HG02571 (cell line): Measurements from ENCODE around the gene TRMT5.
A peak's percentile ranks its signal among the peaks of the same experiment; 100 is the strongest.

Source experiments
- ATAC-seq: cut with Tn5 transposase; IDR thresholded peaks from one replicate; pipeline ENCODE4 v1.9.1; 2021; ENCODE audit warnings: mild to moderate bottlenecking, moderate library complexity; ENCODE audit not compliant: unreplicated experiment

Gene TRMT5

DNA sequence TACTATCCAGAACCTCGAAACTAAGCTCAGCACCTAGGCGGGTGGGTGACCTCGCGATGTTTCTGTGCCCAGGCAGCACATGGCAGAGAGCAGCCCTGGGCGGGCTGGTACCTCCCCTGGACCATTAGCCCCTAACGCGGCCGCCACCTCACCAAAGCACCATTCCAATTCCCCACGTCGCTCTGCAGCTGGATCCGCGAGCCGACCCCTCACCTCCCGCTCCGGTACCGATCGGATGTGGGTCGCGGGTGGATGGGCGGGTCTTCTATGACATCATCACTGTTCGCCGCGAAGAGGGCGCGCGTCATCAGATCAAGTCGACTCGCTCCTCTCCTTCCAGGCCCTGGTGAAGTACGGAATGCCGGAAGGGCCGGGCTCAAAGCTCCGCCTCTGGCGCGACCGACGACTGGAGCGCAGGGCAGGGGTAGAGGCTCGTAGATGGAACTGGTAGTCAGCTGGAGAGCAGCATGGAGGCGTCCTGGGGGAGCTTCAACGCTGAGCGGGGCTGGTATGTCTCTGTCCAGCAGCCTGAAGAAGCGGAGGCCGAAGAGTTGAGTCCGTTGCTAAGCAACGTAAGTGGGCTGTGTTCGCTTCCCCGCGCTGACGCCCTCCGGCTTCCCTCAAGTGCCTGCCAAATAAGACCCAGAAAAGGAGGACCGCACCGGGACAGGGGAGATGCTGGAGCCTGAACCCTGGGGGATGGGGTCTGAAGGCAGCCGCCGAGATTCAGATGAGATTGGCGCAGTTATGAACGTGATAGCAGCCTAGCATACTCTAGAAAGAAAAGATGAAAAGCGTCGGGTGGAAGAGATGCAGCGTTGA lies at the start of gene TRMT5, which contains the start of gene SLC38A6:
TSS of gene TRMT5 (minus strand) at position 269 of the 822 bp plus-strand sequence. CDS start at position 163, 106 bp downstream.
TSS of gene SLC38A6 (plus strand) at position 435 of the 822 bp plus-strand sequence. CDS start at position 468, 33 bp downstream.
- ATAC-seq: peak; percentile 84

- ATAC-seq: no peak
These were observed 45.6 kb upstream of the TRMT5 start for GRCh38 chr14:61026526-61026925.

DNA sequence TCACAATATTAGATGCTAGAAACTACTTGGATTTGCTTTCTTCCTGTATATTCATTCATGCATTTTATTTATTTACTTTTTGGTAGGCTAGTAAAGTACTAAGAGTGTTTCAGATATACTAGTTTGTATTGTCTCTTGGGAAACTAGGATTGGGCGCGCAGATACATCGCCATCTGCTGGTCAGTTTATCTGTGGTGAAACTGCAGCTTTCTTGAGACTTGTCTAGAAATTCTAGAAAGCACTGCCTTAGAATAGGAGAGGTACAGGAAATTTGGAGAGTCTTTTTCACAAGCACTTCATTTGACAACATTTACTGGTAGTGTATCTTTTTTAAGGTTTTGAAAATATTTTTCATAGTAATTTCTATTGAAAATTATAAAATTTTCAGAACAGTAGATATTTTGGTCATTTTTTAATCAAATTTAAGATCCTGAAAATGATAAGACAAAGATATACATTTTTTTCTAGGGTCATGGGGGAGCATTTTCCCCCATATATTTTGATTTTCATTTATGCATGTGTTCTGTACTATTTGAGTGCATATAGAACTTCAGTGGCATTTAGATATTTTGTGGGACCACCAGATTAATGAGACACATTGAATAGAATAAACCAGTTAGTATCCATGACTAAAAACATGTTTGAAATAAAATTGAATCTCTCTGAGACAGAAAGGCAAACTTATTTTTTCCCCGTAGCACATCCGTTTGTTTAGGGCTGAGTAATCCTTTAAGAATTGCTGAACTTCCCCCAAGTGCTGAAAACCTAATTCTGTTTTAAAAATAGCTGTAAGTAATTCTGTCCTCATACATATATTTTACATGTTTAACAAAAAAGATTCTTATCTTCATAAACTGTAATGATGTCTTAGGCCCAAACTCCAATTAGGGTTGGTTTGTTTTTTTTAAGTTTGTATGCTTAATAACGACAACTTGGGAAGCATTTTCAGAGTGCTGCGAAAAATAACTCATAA lies 44.7 kb upstream of the TRMT5 start:
- no peak for ATAC-seq

GRCh38 chr14:61019537-61019936 lies 38.7 kb upstream of the TRMT5 start:
- no peak for ATAC-seq

DNA sequence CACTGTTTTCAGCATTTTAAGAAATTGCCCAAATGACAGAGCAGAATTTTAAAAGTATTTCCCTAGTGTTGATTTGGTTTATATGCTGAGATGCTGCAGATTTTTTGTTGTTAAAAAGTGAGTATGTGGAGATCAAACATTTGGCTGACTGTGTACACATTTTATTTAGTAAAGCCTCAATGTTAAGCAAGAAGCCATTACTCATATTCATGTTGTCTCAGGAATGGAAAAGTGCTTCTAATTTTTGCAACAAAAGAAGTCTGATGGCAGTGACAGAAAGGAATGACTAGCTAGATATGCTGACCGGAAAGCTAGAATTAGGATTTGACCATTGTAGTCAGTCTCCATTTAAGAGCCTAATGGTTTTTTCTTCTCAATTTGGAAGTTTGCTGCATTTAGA lies 22.7 kb upstream of the TRMT5 start:
- no peak for ATAC-seq

DNA sequence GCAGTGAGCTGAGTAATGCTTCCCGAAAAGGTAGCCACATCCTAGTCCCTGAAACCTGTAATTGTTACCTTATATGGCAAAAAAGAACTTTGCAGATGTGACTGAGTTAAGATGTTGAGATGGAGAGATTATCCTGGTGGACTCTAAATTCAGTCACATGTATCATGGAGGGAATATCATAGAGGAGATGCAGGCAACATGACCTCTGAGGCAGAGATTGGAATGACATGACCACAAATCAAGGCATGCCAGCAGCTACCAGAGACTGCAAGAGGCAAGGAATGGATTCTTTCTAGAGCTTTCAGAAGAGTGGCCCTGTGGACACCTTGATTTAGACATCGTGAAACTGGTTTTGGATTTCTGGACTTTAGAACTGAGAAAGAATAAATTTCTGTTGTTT lies 18.7 kb upstream of the TRMT5 start:
- no peak for ATAC-seq

DNA sequence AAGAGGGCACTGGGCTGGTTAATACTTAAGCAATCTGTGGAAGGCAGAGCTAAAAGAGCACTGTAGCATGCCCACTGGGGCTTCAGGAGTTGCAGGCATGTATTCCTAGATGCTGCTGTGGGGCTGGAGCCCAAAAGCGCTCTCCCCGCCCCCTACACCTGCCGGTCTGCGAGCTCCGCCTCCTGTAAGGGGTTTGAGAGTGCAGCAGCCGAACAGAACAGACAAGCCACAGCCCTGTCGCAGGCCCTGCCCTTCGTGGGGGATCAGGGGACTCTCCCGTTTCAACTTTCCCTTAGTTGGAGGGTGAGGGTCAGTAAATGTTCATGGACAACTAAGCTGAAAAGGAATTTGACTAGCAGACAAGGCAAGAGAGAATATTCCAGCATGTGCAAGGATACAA lies 17.7 kb upstream of the TRMT5 start:
- ATAC-seq: no peak

GRCh38 chr14:60989599-60989998 lies 8.7 kb upstream of the TRMT5 start:
- no peak for ATAC-seq

- ATAC-seq: no peak
These were observed 5.6 kb upstream of the TRMT5 start for GRCh38 chr14:60986500-60986899.

GRCh38 chr14:60984196-60984595 lies 3.3 kb upstream of the TRMT5 start:
- no peak for ATAC-seq

- no peak for ATAC-seq
These were observed 965 bp upstream of the TRMT5 start for GRCh38 chr14:60981633-60982455.

DNA sequence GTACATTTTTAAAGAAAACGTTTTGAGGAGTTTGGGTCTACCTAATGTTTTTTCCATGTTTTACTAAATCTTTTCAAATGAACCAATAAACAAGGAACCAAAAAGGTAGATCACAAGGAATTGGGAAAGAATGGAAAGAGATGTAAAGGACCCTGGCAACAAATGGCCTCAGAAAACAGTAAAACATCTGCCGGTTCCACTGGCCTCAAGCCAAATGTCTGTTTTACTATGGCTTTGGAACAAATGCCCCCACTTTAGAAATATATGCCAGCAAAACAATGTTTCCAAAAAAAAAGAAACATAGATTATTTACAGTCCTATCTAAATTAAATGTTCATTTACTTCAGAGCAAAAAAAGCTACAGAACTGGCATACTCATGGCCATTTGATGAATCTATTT lies 3.0 kb downstream of the TRMT5 start:
- ATAC-seq: no peak

DNA sequence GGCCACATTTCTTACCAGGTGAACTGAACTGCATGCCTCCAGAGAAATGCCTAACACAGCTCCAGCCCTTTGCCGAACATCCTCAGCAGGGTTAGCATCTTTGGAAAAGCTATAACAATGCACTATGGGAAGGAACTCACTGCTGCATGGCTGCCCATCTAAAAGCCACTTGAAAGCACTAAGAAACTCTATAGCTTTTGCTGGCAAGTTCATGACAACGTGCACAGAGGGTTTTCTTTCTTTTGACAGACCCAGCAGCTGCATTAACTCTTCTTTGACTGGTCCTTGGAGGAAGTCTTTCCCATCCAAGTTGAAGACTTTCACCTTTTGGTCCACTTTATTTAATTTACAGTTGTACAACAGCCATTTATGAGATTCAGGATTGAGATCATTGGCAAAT lies 5.3 kb downstream of the TRMT5 start:
- ATAC-seq: no peak

- ATAC-seq: no peak
These were observed 6.7 kb downstream of the TRMT5 start for GRCh38 chr14:60974090-60974651.

DNA sequence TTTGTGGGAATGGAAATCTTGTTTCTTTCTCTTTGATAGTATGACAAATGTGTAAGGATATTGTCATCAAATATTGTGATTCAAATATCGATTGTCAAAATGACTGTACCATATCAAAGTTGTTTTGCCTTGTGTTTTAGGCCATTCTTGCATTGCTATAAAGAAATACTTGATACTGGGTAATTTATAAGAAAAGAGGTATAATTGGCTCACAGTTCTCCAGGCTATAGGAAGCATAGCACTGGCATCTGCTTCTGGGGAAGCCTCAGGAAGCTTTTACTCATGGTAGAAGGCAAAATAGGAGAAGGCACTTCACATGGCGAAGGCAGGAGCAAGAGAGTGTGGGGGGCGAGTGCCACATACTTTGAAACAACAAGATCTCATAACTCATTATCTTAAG lies 7.8 kb downstream of the TRMT5 start:
- no peak for ATAC-seq

DNA sequence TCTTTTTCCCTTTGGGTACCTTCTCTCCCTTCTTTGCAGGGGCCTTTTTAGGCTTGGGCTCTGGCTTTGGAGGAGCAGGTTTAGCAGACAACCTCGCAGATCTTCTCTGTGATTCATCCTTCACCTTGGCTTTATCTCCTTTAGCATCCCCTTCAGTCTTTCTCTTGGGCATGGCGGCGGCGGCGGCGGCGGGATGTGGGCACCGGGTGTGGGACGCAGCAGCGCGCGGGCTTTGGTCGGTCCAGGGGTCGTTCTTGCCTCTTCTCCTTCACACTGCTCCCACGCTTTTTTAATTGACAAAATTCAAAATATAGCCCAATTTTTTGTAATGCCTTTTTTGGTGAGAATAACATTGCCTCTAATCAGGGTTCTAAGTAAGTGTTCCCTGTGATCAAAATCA lies 8.6 kb downstream of the TRMT5 start:
- ATAC-seq: no peak

GRCh38 chr14:60971271-60971670 lies 9.6 kb downstream of the TRMT5 start:
- no peak for ATAC-seq

- no peak for ATAC-seq
These were observed 10.7 kb downstream of the TRMT5 start for GRCh38 chr14:60970146-60970545.

GRCh38 chr14:60968671-60969070 lies 12.2 kb downstream of the TRMT5 start:
- ATAC-seq: no peak

DNA sequence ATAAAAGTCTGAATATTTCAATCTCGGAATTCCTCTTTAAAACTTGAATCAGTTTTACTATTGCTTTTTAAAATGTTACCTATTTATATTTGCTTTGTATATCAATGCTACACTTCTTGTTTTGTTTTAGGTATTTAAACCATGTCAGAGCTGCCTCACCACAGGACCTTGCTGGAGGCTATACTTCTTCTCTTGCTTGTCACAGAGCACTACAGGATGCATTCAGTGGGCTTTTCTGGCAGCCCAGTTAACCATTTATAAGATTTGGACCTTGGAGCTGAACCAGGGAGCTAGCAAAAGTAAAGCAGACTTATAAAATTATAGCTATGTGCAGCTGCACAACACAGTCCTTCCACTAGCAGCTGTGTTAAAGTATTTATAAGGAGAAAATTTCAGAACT lies 12.8 kb downstream of the TRMT5 start:
- ATAC-seq: no peak
